Endothelial cell of umbilical vein (primary cell): ENCODE measurements around the gene FAHD1. TPM values are rescaled to one million over a fixed set of nuclear protein-coding genes. Genes with fewer than 3 reads are reported as not detected.

ENCODE experiments used
- BruUV-seq: library from RNA; stranded (reverse); fragments of 400-500 nt; replicated peaks from 2 replicates; lab custom pipeline; 2021; lab: Mats Ljungman, UMichigan
- CTCF ChIA-PET: fragments of 300-600, 350-600 bp; sonication (Branson Sonifier 250); formaldehyde crosslinking; loops from one replicate; lab custom pipeline; 2021; ENCODE audit warnings: antibody characterized with exemption, inconsistent platforms; lab: Charles Lee
- POLR2A ChIA-PET: fragments of 300-600, 350-600 bp; sonication (Branson Sonifier 250); formaldehyde crosslinking; loops from one replicate; lab custom pipeline; 2021; ENCODE audit warnings: antibody characterized with exemption, inconsistent platforms; lab: Charles Lee
- DNase-seq: peaks from one replicate; pipeline ENCODE4 v3.0.0-alpha.2; 2011; ENCODE audit warnings: low read depth, low spot score
- FAIRE-seq: peaks from 2 replicates; lab custom pipeline; 2011; peaks lifted over from hg19 to GRCh38; lab: Jason Lieb, UNC
- H2AFZ ChIP-seq: 2 replicates; pipeline ENCODE4 v1.6.0; 2012; ENCODE audit warnings: low read depth, low read length, control low read depth, inconsistent platforms
- H3K27ac ChIP-seq: 2 replicates; pipeline ENCODE4 v1.5.1; 2011; ENCODE audit warnings: low read depth, mild to moderate bottlenecking, control low read depth, low read length, moderate library complexity; ENCODE audit not compliant: insufficient read depth
- H3K27me3 ChIP-seq, 2 experiments: 2 replicates each; pipeline versions ENCODE4 v1.6.0 to v1.6.1; 2011; ENCODE audit warnings: low read length in 2 of 2, mixed read lengths in 1 of 2; ENCODE audit not compliant: control insufficient read depth in 2 of 2, insufficient read depth in 2 of 2
- H3K36me3 ChIP-seq, 2 experiments: 2 replicates in 1 of 2; 3 replicates in 1 of 2; pipeline ENCODE4 v1.5.1; 2011; ENCODE audit warnings: low read length in 2 of 2, mild to moderate bottlenecking in 1 of 2, moderate library complexity in 1 of 2; ENCODE audit not compliant: control insufficient read depth in 2 of 2, insufficient read depth in 2 of 2; ENCODE audit errors: extremely low read depth in 1 of 2
- H3K4me1 ChIP-seq: 3 replicates; pipeline ENCODE4 v1.5.1; 2011; ENCODE audit warnings: mild to moderate bottlenecking, low read length; ENCODE audit not compliant: control insufficient read depth, insufficient read depth; ENCODE audit errors: extremely low read depth
- H3K4me2 ChIP-seq: 2 replicates; pipeline ENCODE4 v1.6.1; 2011; ENCODE audit warnings: low read length, control low read depth, mixed read lengths; ENCODE audit not compliant: insufficient read depth
- H3K4me3 ChIP-seq, 3 experiments: fragments of 200-600 bp in 1 of 3; sonication (generic), shearing (Covaris generic) in 1 of 3; replicated peaks in 1 of 3; 2 replicates each; pipeline ENCODE4 v1.5.1; 2011 to 2016; ENCODE audit warnings: control low read depth in 3 of 3, low read length in 3 of 3, mild to moderate bottlenecking in 2 of 3, inconsistent platforms in 1 of 3, low read depth in 1 of 3, moderate library complexity in 1 of 3; ENCODE audit not compliant: insufficient read depth in 1 of 3
- H3K79me2 ChIP-seq: 2 replicates; pipeline ENCODE4 v1.6.0; 2012; ENCODE audit warnings: low read length, inconsistent platforms; ENCODE audit not compliant: control insufficient read depth, insufficient read depth
- H3K9ac ChIP-seq: replicated peaks from 2 replicates; pipeline ENCODE3; 2011; ENCODE audit warnings: low read length, control low read depth; ENCODE audit not compliant: insufficient read depth; ENCODE audit errors: extremely low read depth
- H3K9me1 ChIP-seq: replicated peaks from 3 replicates; pipeline ENCODE4 v1.6.0; 2011; ENCODE audit warnings: mild to moderate bottlenecking, low read length; ENCODE audit not compliant: control insufficient read depth, insufficient read depth; ENCODE audit errors: extremely low read depth
- H3K9me3 ChIP-seq: replicated peaks from 2 replicates; pipeline ENCODE4 v1.5.1; 2012; ENCODE audit warnings: low read length, inconsistent platforms; ENCODE audit not compliant: control insufficient read depth, insufficient read depth
- H4K20me1 ChIP-seq: replicated peaks from 2 replicates; pipeline ENCODE3; 2011; ENCODE audit warnings: mild to moderate bottlenecking, low read length; ENCODE audit not compliant: control insufficient read depth, insufficient read depth; ENCODE audit errors: extremely low read depth
- CTCF ChIP-seq, 2 donors: IDR thresholded peaks; 1 replicate in 1 of 2; 2 replicates in 1 of 2; pipeline ENCODE4 v1.5.1; 2011; ENCODE audit warnings: low read length in 2 of 2, mild to moderate bottlenecking in 2 of 2, moderate library complexity in 2 of 2, control low read depth in 1 of 2, inconsistent platforms in 1 of 2, low read depth in 1 of 2; ENCODE audit not compliant: insufficient read depth in 1 of 2; ENCODE audit errors: extremely low read depth in 1 of 2
- EZH2 ChIP-seq: IDR thresholded peaks from 2 replicates; pipeline ENCODE4 v1.6.1; 2012; ENCODE audit warnings: borderline replicate concordance, low read depth, mild to moderate bottlenecking, moderate library complexity, low read length, inconsistent platforms; ENCODE audit not compliant: severe bottlenecking
- FOS ChIP-seq: IDR thresholded peaks from 2 replicates; pipeline ENCODE4 v1.6.1; 2011; ENCODE audit warnings: mild to moderate bottlenecking, low read length, moderate library complexity, borderline replicate concordance; ENCODE audit not compliant: insufficient read depth
- GATA2 ChIP-seq: IDR thresholded peaks from 2 replicates; pipeline ENCODE4 v1.7.0; 2011; ENCODE audit warnings: low read depth, mild to moderate bottlenecking, moderate library complexity, mixed read lengths, low read length; ENCODE audit not compliant: insufficient read length, insufficient read depth
- JUN ChIP-seq: IDR thresholded peaks from 2 replicates; pipeline ENCODE4 v1.6.1; 2011; ENCODE audit warnings: borderline replicate concordance, low read depth; ENCODE audit not compliant: insufficient read length, insufficient read depth
- MAX ChIP-seq: IDR thresholded peaks from 2 replicates; pipeline ENCODE4 v1.6.1; 2011; ENCODE audit not compliant: insufficient read depth, insufficient read length
- MYC ChIP-seq: IDR thresholded peaks from one replicate; pipeline ENCODE4 v1.6.1; 2011; ENCODE audit warnings: mild to moderate bottlenecking, low read depth, low read length
- POLR2A ChIP-seq: IDR thresholded peaks from 2 replicates; pipeline ENCODE4 v1.6.1; 2012; ENCODE audit warnings: low read depth, mild to moderate bottlenecking, control low read depth, low read length
- POLR2AphosphoS5 ChIP-seq: IDR thresholded peaks from 2 replicates; pipeline ENCODE4 v1.6.1; 2012; ENCODE audit warnings: low read depth, mild to moderate bottlenecking, control low read depth, low read length, moderate library complexity; ENCODE audit not compliant: insufficient read depth
- dilution Hi-C: fragments of 300-500 bp; cut with MboI; formaldehyde crosslinking; loops from one replicate; pipeline ENCODE4 v1.15.0; 2019; ENCODE audit warnings: low sequenced_read_pairs; ENCODE audit not compliant: extremely low pct_ligation_motif_present
- intact Hi-C: fragments of 100-400 bp; cut with micrococcal nuclease; formaldehyde crosslinking; loops from one replicate; pipeline ENCODE4 v1.10.0; 2022
- polyA plus RNA-seq, 4 experiments: library from polyadenylated mRNA; depleted of rRNA in 3 of 4; stranded (reverse) in 3 of 4; unstranded in 1 of 4; fragments of >200 nt; gene quantifications; 2 replicates each; pipeline versions ENCODE4 v1.2.1 to v1.2.3, GENCODE V29; 2011 to 2012; ENCODE audit warnings: missing spikeins in 1 of 4
- total RNA-seq: library from RNA; stranded (reverse); gene quantifications from 2 replicates; pipeline ENCODE4 v1.2.3, GENCODE V29; 2021

The FAHD1 gene
- total and polyA plus RNA-seq, 2 donors (not counting 3 experiments of a cell fraction or from before 2014, with no cell fraction given): 44.8 to 69.2 TPM

GRCh38 chr16:1784977-1785845 lies 41.8 kb upstream of the FAHD1 start:
- Histone ChIP-seq H4K20me1 (no peaks in the 10 kb centered on the region), H3K79me2 (peaks cover 25% of the 10 kb centered on the region), H3K9ac (no peak overlapping the region), H3K27ac (no peak overlapping the region), H3K4me1 (peaks cover 14% of the 10 kb centered on the region), H3K9me1 (no peaks in the 10 kb centered on the region), H3K4me2 (no peak overlapping the region), H3K27me3 (no peaks in the 10 kb centered on the region), H3K36me3 (peaks cover 0 to 26% of the 10 kb centered on the region in 2 experiments), H3K4me3 (no peak overlapping the region), H2AFZ (no peak overlapping the region), H3K9me3 (no peaks in the 10 kb centered on the region)
- no peak for FAIRE-seq
- ChIA-PET POLR2A (no interaction called here), CTCF (no interaction called here)
- no peak for DNase-seq
- TF ChIP-seq POLR2AphosphoS5 (no peak), FOS (no peak), GATA2 (no peak), CTCF (IDR thresholded peaks at IDR 0.05; ENCODE audit: extremely low read depth in 1 of 2, insufficient read depth in 1 of 2, low read depth in 1 of 2, low read length in 2 of 2) (no peak), MYC (no peak), EZH2 (no peak), POLR2A (no peak), JUN (no peak), MAX (no peak)
- no TSS peak for BruUV-seq
- dilution Hi-C loops (no loop called here), intact Hi-C loops (loop anchor here (5.0 to 10.0 kb wide), 2 partner anchors 363 to 480 kb away; partner anchors contain the start of genes UBE2I and UQCC4)
